ENCODE data around the gene TSLP.

DNA sequence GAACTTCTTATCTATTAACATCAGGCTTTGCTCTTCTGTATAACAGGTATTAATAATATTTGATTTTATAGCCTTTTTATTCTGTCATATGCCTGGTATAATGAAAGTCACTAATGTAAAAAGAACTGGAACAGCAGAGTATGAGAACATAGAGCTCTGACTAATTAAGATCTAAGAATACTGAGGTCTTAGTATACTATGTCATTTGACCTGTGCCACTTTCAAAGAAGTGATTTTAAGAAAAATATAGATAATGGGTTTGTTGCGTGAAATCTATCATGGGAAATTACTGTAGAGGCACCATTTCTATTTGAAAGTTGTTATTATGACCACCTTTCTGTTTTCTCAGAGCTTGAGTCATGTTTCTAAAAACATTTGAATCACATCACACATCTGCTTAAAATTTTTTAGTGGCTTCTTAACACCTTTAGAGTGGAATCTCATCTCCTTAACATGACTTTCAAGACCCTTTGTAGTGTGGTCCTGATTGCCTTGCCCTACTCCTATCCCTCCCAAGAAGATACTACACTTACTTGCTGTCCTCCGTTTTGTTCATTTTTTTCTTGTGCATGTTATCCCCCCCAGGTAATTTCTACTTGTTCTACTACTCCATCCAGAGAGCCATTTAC lies 34.9 kb downstream of the TSLP start:
- TF ChIP-seq, protein P1, sequence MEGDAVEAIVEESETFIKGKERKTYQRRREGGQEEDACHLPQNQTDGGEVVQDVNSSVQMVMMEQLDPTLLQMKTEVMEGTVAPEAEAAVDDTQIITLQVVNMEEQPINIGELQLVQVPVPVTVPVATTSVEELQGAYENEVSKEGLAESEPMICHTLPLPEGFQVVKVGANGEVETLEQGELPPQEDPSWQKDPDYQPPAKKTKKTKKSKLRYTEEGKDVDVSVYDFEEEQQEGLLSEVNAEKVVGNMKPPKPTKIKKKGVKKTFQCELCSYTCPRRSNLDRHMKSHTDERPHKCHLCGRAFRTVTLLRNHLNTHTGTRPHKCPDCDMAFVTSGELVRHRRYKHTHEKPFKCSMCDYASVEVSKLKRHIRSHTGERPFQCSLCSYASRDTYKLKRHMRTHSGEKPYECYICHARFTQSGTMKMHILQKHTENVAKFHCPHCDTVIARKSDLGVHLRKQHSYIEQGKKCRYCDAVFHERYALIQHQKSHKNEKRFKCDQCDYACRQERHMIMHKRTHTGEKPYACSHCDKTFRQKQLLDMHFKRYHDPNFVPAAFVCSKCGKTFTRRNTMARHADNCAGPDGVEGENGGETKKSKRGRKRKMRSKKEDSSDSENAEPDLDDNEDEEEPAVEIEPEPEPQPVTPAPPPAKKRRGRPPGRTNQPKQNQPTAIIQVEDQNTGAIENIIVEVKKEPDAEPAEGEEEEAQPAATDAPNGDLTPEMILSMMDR (IDR thresholded peaks at IDR 0.05; ENCODE audit: insufficient read depth, low read length) = no peak
- TF ChIP-seq POLR2AphosphoS5 (IDR thresholded peaks at IDR 0.05; ENCODE audit: low read depth) = no peak
- no peak for TF ChIP-seq GABPA (IDR thresholded peaks at IDR 0.05; ENCODE audit: low read depth)
- TF ChIP-seq REST (IDR thresholded peaks at IDR 0.05; ENCODE audit: insufficient replicate concordance, low read depth) = no peak

All from HL-60 (cell line).